Measurements from ENCODE around the gene PPFIA2. TPM values are rescaled to one million over a fixed set of nuclear protein-coding genes. Genes with fewer than 3 reads are reported as not detected.

The PPFIA2 gene
- total RNA-seq, 4 donors from 2014 or later, result 0.81 to 25.2 (median 4.9) TPM

GRCh38 chr12:81441629-81442028, 317.5 kb downstream of the PPFIA2 start:
- ATAC-seq, result no peak
- no peaks in the 10 kb centered on the region for H3K4me1 ChIP-seq
- no peaks in the 10 kb centered on the region for H3K36me3 ChIP-seq
- H3K9me3 ChIP-seq, result no peaks in the 10 kb centered on the region
- no peak overlapping the region for H3K4me3 ChIP-seq
- WGBS, 2 donors (ENCODE audit: low coverage in 1 of 2), result 80 to 82% methylated on average over 6 of the region's 6 CpGs
- TF ChIP-seq POLR2A (IDR thresholded peaks at IDR 0.05) (no peak), CTCF (IDR thresholded peaks at IDR 0.05) (no peak), EP300 (IDR thresholded peaks at IDR 0.05) (no peak), POLR2AphosphoS5 (IDR thresholded peaks at IDR 0.05) (no peak)
- no peak overlapping the region for H3K27ac ChIP-seq
- no peaks in the 10 kb centered on the region for H3K27me3 ChIP-seq

- no peaks in the 10 kb centered on the region for H3K4me1 ChIP-seq
- H3K9me3 ChIP-seq, result no peaks in the 10 kb centered on the region
- TF ChIP-seq EP300 (IDR thresholded peaks at IDR 0.05), result no peak
- no peak for TF ChIP-seq POLR2AphosphoS5 (IDR thresholded peaks at IDR 0.05)
- TF ChIP-seq CTCF (IDR thresholded peaks at IDR 0.05), result no peak
- TF ChIP-seq POLR2A (IDR thresholded peaks at IDR 0.05), result no peak
- no peaks in the 10 kb centered on the region for H3K27me3 ChIP-seq
- 66 to 71% methylated on average over 3 of the region's 3 CpGs for WGBS, 2 donors (ENCODE audit: low coverage in 1 of 2)
- no peaks in the 10 kb centered on the region for H3K36me3 ChIP-seq
- no peak overlapping the region for H3K4me3 ChIP-seq
- no peak overlapping the region for H3K27ac ChIP-seq
- ATAC-seq, result no peak
Measured at GRCh38 chr12:81440001-81440400, 319.1 kb downstream of the PPFIA2 start.

GRCh38 chr12:81439344-81439743, 319.8 kb downstream of the PPFIA2 start:
- Histone ChIP-seq H3K36me3 (no peaks in the 10 kb centered on the region), H3K9me3 (no peaks in the 10 kb centered on the region), H3K27ac (no peak overlapping the region), H3K4me3 (no peak overlapping the region), H3K4me1 (no peaks in the 10 kb centered on the region), H3K27me3 (no peaks in the 10 kb centered on the region)
- 75 to 79% methylated on average over 5 of the region's 5 CpGs for WGBS, 2 donors (ENCODE audit: low coverage in 1 of 2)
- TF ChIP-seq POLR2AphosphoS5 (IDR thresholded peaks at IDR 0.05) (no peak), CTCF (IDR thresholded peaks at IDR 0.05) (no peak), POLR2A (IDR thresholded peaks at IDR 0.05) (no peak), EP300 (IDR thresholded peaks at IDR 0.05) (no peak)
- no peak for ATAC-seq

- TF ChIP-seq CTCF (IDR thresholded peaks at IDR 0.05), result no peak
- no peak for TF ChIP-seq POLR2A (IDR thresholded peaks at IDR 0.05)
- no peak for TF ChIP-seq EP300 (IDR thresholded peaks at IDR 0.05)
- TF ChIP-seq POLR2AphosphoS5 (IDR thresholded peaks at IDR 0.05), result no peak
- Histone ChIP-seq H3K4me1 (no peaks in the 10 kb centered on the region), H3K9me3 (peaks cover 0 to 17% (median 0%) of the 10 kb centered on the region in 3 donors), H3K27ac (no peak overlapping the region), H3K4me3 (no peak overlapping the region), H3K27me3 (no peaks in the 10 kb centered on the region), H3K36me3 (no peaks in the 10 kb centered on the region)
- no peak for ATAC-seq
- WGBS, 2 donors (ENCODE audit: low coverage in 1 of 2), result 40 to 59% methylated on average over 2 to 3 of the region's 3 CpGs
Measured at GRCh38 chr12:81417056-81417455, 342.1 kb downstream of the PPFIA2 start.

- no peak for ATAC-seq
- 55 to 85% methylated on average over 1 of the region's 1 CpG for WGBS, 2 donors (ENCODE audit: low coverage in 1 of 2)
- Histone ChIP-seq H3K27ac (no peak overlapping the region), H3K4me1 (no peaks in the 10 kb centered on the region), H3K27me3 (no peaks in the 10 kb centered on the region), H3K36me3 (no peaks in the 10 kb centered on the region), H3K4me3 (no peak overlapping the region), H3K9me3 (peaks cover 0 to 17% (median 0%) of the 10 kb centered on the region in 3 donors)
- TF ChIP-seq POLR2A (IDR thresholded peaks at IDR 0.05) (no peak), EP300 (IDR thresholded peaks at IDR 0.05) (no peak), POLR2AphosphoS5 (IDR thresholded peaks at IDR 0.05) (no peak), CTCF (IDR thresholded peaks at IDR 0.05) (no peak)
Measured at GRCh38 chr12:81416571-81416970, 342.6 kb downstream of the PPFIA2 start.
